Fibroblast of villous mesenchyme (primary cell): Measurements from ENCODE around the gene PHF12. TPM values are rescaled to one million over a fixed set of nuclear protein-coding genes. Genes with fewer than 3 reads are reported as not detected.
"Not testable (repeated sequence)": the region's sequence is repeated elsewhere in the genome, so short reads cannot be mapped to it uniquely, and the experiment has no call there.

Experiments
- DNase-seq: peaks from one replicate; pipeline ENCODE4 v3.0.0-alpha.2; 2010; ENCODE audit warnings: low read depth
- H3K4me3 ChIP-seq: 2 replicates; pipeline ENCODE4 v1.5.1; 2011; ENCODE audit warnings: low read depth, mild to moderate bottlenecking, low read length
- total RNA-seq: library from RNA; depleted of rRNA; stranded (reverse); fragments of >200 nt; gene quantifications from 2 replicates; pipeline ENCODE4 v1.2.3, GENCODE V29; 2012
- TF ChIP-seq, protein P1 (sequence below): IDR thresholded peaks from 2 replicates; pipeline ENCODE4 v1.5.1; 2012; ENCODE audit warnings: low read depth, mild to moderate bottlenecking, low read length; ENCODE audit not compliant: insufficient read depth

Gene PHF12
- total RNA-seq, 1 donor: 22.5 TPM

- TF ChIP-seq, protein P1, sequence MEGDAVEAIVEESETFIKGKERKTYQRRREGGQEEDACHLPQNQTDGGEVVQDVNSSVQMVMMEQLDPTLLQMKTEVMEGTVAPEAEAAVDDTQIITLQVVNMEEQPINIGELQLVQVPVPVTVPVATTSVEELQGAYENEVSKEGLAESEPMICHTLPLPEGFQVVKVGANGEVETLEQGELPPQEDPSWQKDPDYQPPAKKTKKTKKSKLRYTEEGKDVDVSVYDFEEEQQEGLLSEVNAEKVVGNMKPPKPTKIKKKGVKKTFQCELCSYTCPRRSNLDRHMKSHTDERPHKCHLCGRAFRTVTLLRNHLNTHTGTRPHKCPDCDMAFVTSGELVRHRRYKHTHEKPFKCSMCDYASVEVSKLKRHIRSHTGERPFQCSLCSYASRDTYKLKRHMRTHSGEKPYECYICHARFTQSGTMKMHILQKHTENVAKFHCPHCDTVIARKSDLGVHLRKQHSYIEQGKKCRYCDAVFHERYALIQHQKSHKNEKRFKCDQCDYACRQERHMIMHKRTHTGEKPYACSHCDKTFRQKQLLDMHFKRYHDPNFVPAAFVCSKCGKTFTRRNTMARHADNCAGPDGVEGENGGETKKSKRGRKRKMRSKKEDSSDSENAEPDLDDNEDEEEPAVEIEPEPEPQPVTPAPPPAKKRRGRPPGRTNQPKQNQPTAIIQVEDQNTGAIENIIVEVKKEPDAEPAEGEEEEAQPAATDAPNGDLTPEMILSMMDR: no peak
- no peak for DNase-seq
- H3K4me3 ChIP-seq: no peak overlapping the region
These were observed 12.8 kb downstream of the PHF12 start for GRCh38 chr17:28938552-28938951.

GRCh38 chr17:28937044-28937729 is 14.1 kb downstream of the PHF12 start:
- TF ChIP-seq, protein P1: no peak
- DNase-seq: peak; percentile 64
- no peak overlapping the region for H3K4me3 ChIP-seq

GRCh38 chr17:28935744-28936460 is 15.4 kb downstream of the PHF12 start:
- DNase-seq: no peak
- no peak overlapping the region for H3K4me3 ChIP-seq
- TF ChIP-seq, protein P1: no peak

DNA sequence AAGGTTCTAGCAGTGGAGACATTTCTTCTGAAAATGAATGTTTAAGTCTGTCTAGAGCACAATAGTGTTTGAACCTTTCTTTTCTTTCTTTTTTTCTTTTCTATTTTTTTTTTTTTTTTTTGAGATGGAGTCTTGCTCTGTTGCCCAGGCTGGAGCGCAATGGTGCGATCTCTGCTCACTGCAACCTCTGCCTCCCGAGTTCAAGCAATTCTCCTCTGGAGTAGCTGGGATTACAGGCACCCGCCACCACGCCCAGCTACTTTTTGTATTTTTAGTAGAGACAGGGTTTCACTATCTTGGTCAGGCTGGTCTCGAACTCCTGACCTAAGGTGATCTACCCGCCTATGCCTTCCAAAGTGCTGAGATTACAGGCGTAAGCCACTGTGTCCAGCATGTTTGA is 16.8 kb downstream of the PHF12 start:
- not testable (repeated sequence) for H3K4me3 ChIP-seq

GRCh38 chr17:28929787-28930186 is 21.5 kb downstream of the PHF12 start:
- TF ChIP-seq, protein P1: no peak
- no peak for DNase-seq
- H3K4me3 ChIP-seq: no peak overlapping the region

More for the DNA sequence above, 16.8 kb downstream of the PHF12 start:
- not testable (repeated sequence) for DNase-seq

DNA sequence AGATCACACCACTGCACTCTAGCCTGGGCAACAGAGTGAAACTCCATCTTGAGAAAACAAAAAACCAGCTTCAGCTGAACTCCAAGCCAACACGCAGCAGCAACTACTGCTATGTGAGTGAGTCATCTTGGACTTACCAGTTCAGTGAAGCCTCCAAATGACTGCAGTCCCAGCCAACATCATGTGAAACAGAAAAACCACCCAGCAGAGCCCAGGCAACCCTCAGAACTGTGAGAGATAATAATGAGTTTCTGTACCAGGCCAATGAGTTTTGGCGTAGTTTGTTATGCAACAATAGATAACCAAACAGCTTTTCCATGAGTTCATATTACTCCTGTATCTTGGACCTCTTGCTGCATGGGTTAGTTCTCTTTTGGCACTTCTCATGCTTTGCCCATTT is 23.3 kb downstream of the PHF12 start:
- no peak for DNase-seq
- H3K4me3 ChIP-seq: no peak overlapping the region
- TF ChIP-seq, protein P1: no peak

DNA sequence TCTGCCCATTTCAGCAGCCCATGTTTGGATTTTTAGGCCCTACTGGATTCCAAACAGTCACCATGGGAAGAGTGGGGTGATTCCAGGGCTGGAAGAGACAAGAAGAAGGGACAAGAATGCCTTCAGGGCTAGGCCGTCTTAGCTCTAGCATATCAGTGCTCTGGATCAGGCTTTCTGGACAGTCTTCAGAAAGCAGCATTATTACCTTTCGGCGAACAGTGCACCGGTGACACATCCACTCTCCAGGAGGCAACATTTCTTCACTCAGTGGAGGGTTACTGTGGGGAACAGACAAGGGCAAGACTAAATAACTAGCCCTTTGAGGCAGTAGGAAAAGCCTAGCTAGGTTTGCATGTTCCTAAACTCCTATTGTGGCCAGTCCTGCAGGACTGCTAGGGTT is 24.5 kb downstream of the PHF12 start:
- H3K4me3 ChIP-seq: no peak overlapping the region
- TF ChIP-seq, protein P1: no peak
- DNase-seq: peak; percentile 60
